Activated T-cell treated with anti-CD3 and anti-CD28 coated beads for 4 hours (primary cell): ENCODE measurements around the gene THAP12.
"Not testable (repeated sequence)": the region's sequence is repeated elsewhere in the genome, so short reads cannot be mapped to it uniquely, and the experiment has no call there.

Experiments used
- DNase-seq: peaks from one replicate; pipeline ENCODE4 v3.0.0-alpha.2; 2020

Gene THAP12

GRCh38 chr11:76325185-76325584 lies 55.7 kb downstream of the THAP12 start:
- no peak for DNase-seq

- no peak for DNase-seq
These were observed 57.1 kb downstream of the THAP12 start for GRCh38 chr11:76323804-76324203.

GRCh38 chr11:76323375-76323774 lies 57.6 kb downstream of the THAP12 start:
- DNase-seq: not testable (repeated sequence)

GRCh38 chr11:76322942-76323341 lies 58.0 kb downstream of the THAP12 start:
- DNase-seq: no peak

GRCh38 chr11:76322540-76322939 lies 58.4 kb downstream of the THAP12 start:
- no peak for DNase-seq

GRCh38 chr11:76321820-76322524 lies 59.0 kb downstream of the THAP12 start:
- DNase-seq: no peak

- no peak for DNase-seq
These were observed 59.6 kb downstream of the THAP12 start for GRCh38 chr11:76321340-76321739.

GRCh38 chr11:76320929-76321328 lies 60.0 kb downstream of the THAP12 start:
- DNase-seq: no peak

GRCh38 chr11:76319798-76320197 lies 61.1 kb downstream of the THAP12 start:
- not testable (repeated sequence) for DNase-seq

- peak; percentile 82 for DNase-seq
These were observed 62.1 kb downstream of the THAP12 start for GRCh38 chr11:76318744-76319384.

GRCh38 chr11:76317296-76317695 lies 63.6 kb downstream of the THAP12 start:
- no peak for DNase-seq

GRCh38 chr11:76316726-76317125 lies 64.2 kb downstream of the THAP12 start:
- no peak for DNase-seq

GRCh38 chr11:76315182-76315853 lies 65.6 kb downstream of the THAP12 start:
- DNase-seq: no peak

GRCh38 chr11:76314741-76315090 lies 66.2 kb downstream of the THAP12 start:
- no peak for DNase-seq

- no peak for DNase-seq
These were observed 66.8 kb downstream of the THAP12 start for GRCh38 chr11:76313913-76314740.

GRCh38 chr11:76313271-76313670 lies 67.7 kb downstream of the THAP12 start:
- DNase-seq: no peak

- no peak for DNase-seq
These were observed 69.9 kb downstream of the THAP12 start for GRCh38 chr11:76310832-76311595.

- DNase-seq: no peak
These were observed 72.8 kb downstream of the THAP12 start for GRCh38 chr11:76307978-76308747.

- DNase-seq: no peak
These were observed 73.5 kb downstream of the THAP12 start for GRCh38 chr11:76307396-76307795.

- no peak for DNase-seq
These were observed 77.5 kb downstream of the THAP12 start for GRCh38 chr11:76303399-76303798.

- DNase-seq: no peak
These were observed 77.9 kb downstream of the THAP12 start for GRCh38 chr11:76302996-76303395.
